Pancreas (tissue), 10 donors: ENCODE measurements around the gene PPP1R11. TPM values are rescaled to one million over a fixed set of nuclear protein-coding genes. Genes with fewer than 3 reads are reported as not detected.

ENCODE experiments used
- ATAC-seq, 4 donors: fragments of 200-7000 bp; cut with Tn5 transposase; one replicate each; pipeline versions ENCODE4 v1.8.0 to v1.9.1; 2020; ENCODE audit warnings: mild to moderate bottlenecking in 4 of 4, moderate library complexity in 4 of 4
- DNase-seq, 6 donors: peaks; one replicate each; pipeline ENCODE4 v3.0.0-alpha.2; 2020
- FAIRE-seq: peaks from 2 replicates; lab custom pipeline; 2012; peaks lifted over from hg19 to GRCh38; lab: Jason Lieb, UNC
- H3K27ac ChIP-seq, 4 donors: fragments of 200-600 bp; sonication (generic); 1 replicate in 3 of 4; 2 replicates in 1 of 4; pipeline versions ENCODE4 v1.5.0 to v1.8.0; 2020
- H3K27me3 ChIP-seq, 4 donors: fragments of 200-600 bp; one replicate each; pipeline ENCODE4 v1.8.0; 2021
- H3K36me3 ChIP-seq, 3 donors: fragments of 200-600 bp; sonication (generic) in 1 of 3; one replicate each; pipeline versions ENCODE4 v1.5.0 to v1.8.0; 2020 to 2021
- H3K4me1 ChIP-seq, 3 donors: fragments of 200-600 bp; one replicate each; pipeline ENCODE4 v1.8.0; 2021
- H3K4me3 ChIP-seq, 4 donors: fragments of 200-600 bp; sonication (generic) in 2 of 4; one replicate each; pipeline versions ENCODE4 v1.5.0 to v1.8.0; 2020 to 2021
- H3K9me3 ChIP-seq, 4 donors: fragments of 200-600 bp; one replicate each; pipeline ENCODE4 v1.8.0; 2021
- CTCF ChIP-seq, 4 donors: fragments of 200-600 bp; sonication (generic) in 3 of 4; IDR thresholded peaks; one replicate each; pipeline versions ENCODE4 v1.5.0 to v1.8.0; 2021; ENCODE audit warnings: antibody characterized with exemption in 4 of 4
- WGBS, 2 donors: extraction: QIAGEN DNeasy Blood & Tissue Kit; methylation state at CpG; one replicate each; pipeline ENCODE4 v1.1.7; 2013; 5-methylcytosine and 5-hydroxymethylcytosine counted together
- intact Hi-C, 3 donors: fragments of 100-400 bp; cut with DNase I; formaldehyde crosslinking; loops; one replicate each; pipeline versions ENCODE4 v1.11.1 to v1.14.2; 2022
- polyA plus RNA-seq, 2 donors: library from polyadenylated mRNA; stranded (reverse); fragments of 200-250 nt; gene quantifications; one replicate each; pipeline ENCODE4 v1.2.3, GENCODE V29; 2013
- total RNA-seq, 6 donors: library from RNA; stranded (reverse); fragmentation: NEBNext Ultra II Directional in 4 of 6; extraction: Animal tissue kit (Norgen Biotek cat#: 25700) in 4 of 6; gene quantifications; one replicate each; pipeline versions ENCODE4 v1.2.1 to v1.2.4, GENCODE V29; 2021 to 2023
- donor health status: healthy with polysubstance abuse.
- donor health status: DM: no; HTN: no; CAD: no; lungs with moderate emphysema.
- donor health status: DM: no; HTN: no; CAD: no.
- donor health status: control.
- donor health status: control.
- donor health status: Bipolar disorder and iron deficiency.
- donor health status: DM: yes; HTN: yes; CAD: no.
- donor health status: DM: no; HTN: no; CAD: no.
- donor health status: DM: no; HTN: no; CAD: no.
- donor health status: DM: yes; HTN: yes; CAD: no.

The PPP1R11 gene
- total and polyA plus RNA-seq, 8 donors: 17.9 to 36.9 (median 23.8) TPM

DNA sequence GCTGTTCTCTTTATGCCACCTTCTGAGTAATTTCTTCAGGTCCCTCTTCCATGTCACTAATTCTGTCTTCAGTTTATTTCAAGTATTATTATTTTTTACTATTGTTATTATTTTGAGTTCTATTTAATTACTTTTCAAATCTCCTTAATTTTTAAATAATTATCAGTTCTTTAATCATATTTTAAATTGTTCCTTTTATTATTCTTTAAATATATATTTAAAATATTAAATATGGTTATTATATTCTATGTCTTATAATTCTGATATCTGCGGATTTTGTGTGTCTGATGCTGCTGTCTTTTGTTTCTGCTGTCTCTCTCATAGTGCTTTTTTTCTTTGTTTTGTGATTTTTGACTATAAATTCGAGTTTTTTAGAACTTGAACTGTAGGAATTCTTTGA, 3.7 kb upstream of the PPP1R11 start:
- no peaks in the 10 kb centered on the region for H3K27me3 ChIP-seq
- peaks cover 16 to 38% (median 16%) of the 10 kb centered on the region in 3 donors for H3K4me1 ChIP-seq
- H3K27ac ChIP-seq: no peak overlapping the region
- FAIRE-seq: no peak
- H3K4me3 ChIP-seq: no peak overlapping the region
- ATAC-seq: no peak
- TF ChIP-seq CTCF (IDR thresholded peaks at IDR 0.05): no peak
- H3K36me3 ChIP-seq: no peaks in the 10 kb centered on the region
- 52 to 84% methylated on average over 2 of the region's 2 CpGs for WGBS, 2 donors
- no peaks in the 10 kb centered on the region for H3K9me3 ChIP-seq
- intact Hi-C loops: no loop called here
- no peak for DNase-seq

DNA sequence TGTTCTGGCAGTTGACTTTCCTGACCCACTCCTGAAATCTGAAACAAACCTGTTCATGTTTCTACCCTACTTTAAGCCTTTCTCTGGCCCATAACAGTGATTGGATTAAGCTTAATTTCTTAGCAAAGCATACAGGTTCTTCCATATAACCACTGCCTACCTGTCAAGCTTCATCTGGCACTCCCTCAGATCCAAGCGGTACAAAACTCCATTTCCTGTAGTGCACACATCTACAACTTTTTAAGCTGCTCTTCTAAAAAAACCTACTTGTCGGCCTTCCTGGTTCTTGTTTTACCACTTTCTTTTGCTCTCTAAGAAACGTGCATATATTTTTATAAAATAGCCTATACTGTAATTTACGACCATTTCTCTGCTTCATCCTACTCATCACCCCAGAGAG, 916 bp upstream of the PPP1R11 start:
- Histone ChIP-seq H3K9me3 (no peaks in the 10 kb centered on the region), H3K4me1 (peaks cover 8 to 25% (median 11%) of the 10 kb centered on the region in 3 donors), H3K36me3 (peaks cover 0 to 10% (median 0%) of the 10 kb centered on the region in 3 donors), H3K27ac (peak overlapping the region; percentile 46 to 91 (median 65)), H3K4me3 (peak overlapping the region; percentile 22 to 71 (median 36)), H3K27me3 (no peaks in the 10 kb centered on the region)
- FAIRE-seq (no peak), DNase-seq (no peak), ATAC-seq (no peak)
- TF ChIP-seq CTCF (IDR thresholded peaks at IDR 0.05): no peak
- intact Hi-C loops: no loop called here
- WGBS, 2 donors: 6 to 7% methylated on average over 4 of the region's 4 CpGs

- Histone ChIP-seq H3K36me3 (peaks cover 0 to 10% (median 0%) of the 10 kb centered on the region in 3 donors), H3K27me3 (no peaks in the 10 kb centered on the region), H3K9me3 (no peaks in the 10 kb centered on the region), H3K4me1 (peaks cover 8 to 18% (median 11%) of the 10 kb centered on the region in 3 donors), H3K27ac (peak overlapping the region; percentile 12 to 91 (median 78)), H3K4me3 (peak overlapping the region; percentile 46 to 71 (median 64))
- FAIRE-seq (no peak), DNase-seq (peak in 1 of 6 donors; percentile 77), ATAC-seq (peak in 1 of 4 donors; percentile 3)
- no peak for TF ChIP-seq CTCF (IDR thresholded peaks at IDR 0.05)
- 8 to 10% methylated on average over 8 of the region's 8 CpGs for WGBS, 2 donors
- intact Hi-C loops: no loop called here
Observed at GRCh38 chr6:30067460-30068139, 602 bp downstream of the PPP1R11 start.

DNA sequence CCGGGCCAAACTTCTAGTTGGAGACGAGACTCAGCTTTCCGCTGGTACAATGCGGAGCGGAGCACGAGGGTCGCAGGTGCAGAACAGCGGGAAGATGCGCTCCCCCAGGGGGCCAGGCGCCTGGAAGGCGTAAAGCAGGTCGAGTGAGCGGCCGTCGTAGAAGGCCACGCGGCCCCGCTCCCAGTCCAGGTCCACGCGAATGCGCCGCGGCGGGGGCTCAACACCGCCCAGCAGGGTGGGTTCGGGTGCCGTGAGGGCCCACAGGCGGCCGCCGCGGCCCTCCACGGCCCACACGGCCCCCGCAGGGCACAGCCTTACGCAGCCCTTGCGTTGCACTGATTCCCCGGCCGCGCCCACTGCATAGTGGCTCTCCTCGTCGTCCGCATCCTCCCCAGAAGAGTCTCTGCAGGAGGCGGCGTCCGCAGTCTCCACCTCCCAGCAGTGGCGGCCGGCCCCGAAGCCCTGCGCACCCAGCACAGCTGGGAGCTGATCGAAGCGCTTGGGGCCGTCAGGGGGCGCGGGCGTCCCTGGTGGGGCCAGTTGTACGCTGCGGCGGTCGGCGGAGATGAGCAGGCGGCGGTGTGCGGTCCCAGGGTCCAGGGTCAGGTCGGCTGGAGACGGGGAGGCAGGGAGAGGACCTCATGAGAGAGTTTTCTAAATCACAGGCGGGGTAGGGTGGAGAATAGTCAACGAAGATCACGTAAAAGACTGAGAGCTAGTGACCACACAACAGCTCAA, 4.3 kb downstream of the PPP1R11 start:
- H3K4me1 ChIP-seq: peaks cover 5 to 21% (median 16%) of the 10 kb centered on the region in 3 donors
- peaks cover 0 to 10% (median 0%) of the 10 kb centered on the region in 3 donors for H3K36me3 ChIP-seq
- ATAC-seq (no peak), DNase-seq (no peak), FAIRE-seq (no peak)
- no peak overlapping the region for H3K27ac ChIP-seq
- no peaks in the 10 kb centered on the region for H3K27me3 ChIP-seq
- no peak overlapping the region for H3K4me3 ChIP-seq
- 49 to 55% methylated on average over 57 to 68 of the region's 68 CpGs for WGBS, 2 donors
- intact Hi-C loops: no loop called here
- TF ChIP-seq CTCF (IDR thresholded peaks at IDR 0.05): no peak
- no peaks in the 10 kb centered on the region for H3K9me3 ChIP-seq
